Cortex of kidney (tissue), 1 donor: Measurements from ENCODE around the gene SLC49A3.
"Not testable (repeated sequence)": the region's sequence is repeated elsewhere in the genome, so short reads cannot be mapped to it uniquely, and the experiment has no call there.

Source experiments
- DNase-seq: peaks from one replicate; lab custom pipeline; 2025; lab: John Stamatoyannopoulos, UW

The SLC49A3 gene

GRCh38 chr4:702618-703048 lies 13.7 kb upstream of the SLC49A3 start:
- DNase-seq = no peak

GRCh38 chr4:700587-701264 lies 11.8 kb upstream of the SLC49A3 start:
- no peak for DNase-seq

GRCh38 chr4:699816-700580 lies 11.0 kb upstream of the SLC49A3 start:
- no peak for DNase-seq

- DNase-seq = not testable (repeated sequence)
Measured at GRCh38 chr4:694341-694940, 5.5 kb upstream of the SLC49A3 start.

- no peak for DNase-seq
Measured at GRCh38 chr4:692771-693554, 4.0 kb upstream of the SLC49A3 start.

- DNase-seq = no peak
Measured at GRCh38 chr4:689723-690122, 772 bp upstream of the SLC49A3 start.

- DNase-seq = no peak
Measured at GRCh38 chr4:687971-688853, 739 bp downstream of the SLC49A3 start.

GRCh38 chr4:687048-687970 lies 1.6 kb downstream of the SLC49A3 start:
- DNase-seq = no peak

GRCh38 chr4:686413-687040 lies 2.4 kb downstream of the SLC49A3 start:
- no peak for DNase-seq

- DNase-seq = no peak
Measured at GRCh38 chr4:685679-686412, 3.1 kb downstream of the SLC49A3 start.

- no peak for DNase-seq
Measured at GRCh38 chr4:684623-685327, 4.2 kb downstream of the SLC49A3 start.

GRCh38 chr4:683982-684622 lies 4.8 kb downstream of the SLC49A3 start:
- DNase-seq = no peak

GRCh38 chr4:683247-683897 lies 5.6 kb downstream of the SLC49A3 start:
- DNase-seq = no peak

GRCh38 chr4:682490-683172 lies 6.3 kb downstream of the SLC49A3 start:
- DNase-seq = no peak

GRCh38 chr4:681736-682451 lies 7.1 kb downstream of the SLC49A3 start:
- DNase-seq = no peak
